Measurements from ENCODE around the gene ZMYND19.

DNA sequence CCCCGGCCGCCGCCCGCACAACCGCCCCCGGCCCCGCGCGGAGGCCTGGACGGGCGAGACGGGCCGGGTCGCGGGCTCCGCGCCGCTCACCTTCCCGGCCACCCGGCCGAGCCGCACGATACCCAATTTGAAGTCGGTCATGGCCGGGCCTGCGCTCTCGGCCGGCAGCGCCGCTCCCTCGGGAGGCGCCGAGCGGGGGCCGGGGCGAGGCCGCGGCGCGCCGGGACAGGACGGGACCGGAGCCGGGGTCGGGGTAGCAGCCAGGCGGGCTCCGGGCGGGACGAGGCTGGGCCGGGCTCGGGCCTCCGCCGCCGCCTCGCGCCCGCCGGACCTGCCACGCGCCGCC is 216 bp downstream of the ZMYND19 start:
- no peak for TF ChIP-seq POLR2AphosphoS5 (IDR thresholded peaks at IDR 0.05; ENCODE audit: insufficient read depth in 1 of 2, low read depth in 1 of 2)
- TF ChIP-seq, protein P1, sequence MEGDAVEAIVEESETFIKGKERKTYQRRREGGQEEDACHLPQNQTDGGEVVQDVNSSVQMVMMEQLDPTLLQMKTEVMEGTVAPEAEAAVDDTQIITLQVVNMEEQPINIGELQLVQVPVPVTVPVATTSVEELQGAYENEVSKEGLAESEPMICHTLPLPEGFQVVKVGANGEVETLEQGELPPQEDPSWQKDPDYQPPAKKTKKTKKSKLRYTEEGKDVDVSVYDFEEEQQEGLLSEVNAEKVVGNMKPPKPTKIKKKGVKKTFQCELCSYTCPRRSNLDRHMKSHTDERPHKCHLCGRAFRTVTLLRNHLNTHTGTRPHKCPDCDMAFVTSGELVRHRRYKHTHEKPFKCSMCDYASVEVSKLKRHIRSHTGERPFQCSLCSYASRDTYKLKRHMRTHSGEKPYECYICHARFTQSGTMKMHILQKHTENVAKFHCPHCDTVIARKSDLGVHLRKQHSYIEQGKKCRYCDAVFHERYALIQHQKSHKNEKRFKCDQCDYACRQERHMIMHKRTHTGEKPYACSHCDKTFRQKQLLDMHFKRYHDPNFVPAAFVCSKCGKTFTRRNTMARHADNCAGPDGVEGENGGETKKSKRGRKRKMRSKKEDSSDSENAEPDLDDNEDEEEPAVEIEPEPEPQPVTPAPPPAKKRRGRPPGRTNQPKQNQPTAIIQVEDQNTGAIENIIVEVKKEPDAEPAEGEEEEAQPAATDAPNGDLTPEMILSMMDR (IDR thresholded peaks at IDR 0.05), result no peak
